Kidney glomerular epithelial cell (primary cell): ENCODE data around the gene LIN7A.

ENCODE experiments used
- DNase-seq: peaks from one replicate; lab custom pipeline; 2025; lab: John Stamatoyannopoulos, UW

The LIN7A gene, protein sequence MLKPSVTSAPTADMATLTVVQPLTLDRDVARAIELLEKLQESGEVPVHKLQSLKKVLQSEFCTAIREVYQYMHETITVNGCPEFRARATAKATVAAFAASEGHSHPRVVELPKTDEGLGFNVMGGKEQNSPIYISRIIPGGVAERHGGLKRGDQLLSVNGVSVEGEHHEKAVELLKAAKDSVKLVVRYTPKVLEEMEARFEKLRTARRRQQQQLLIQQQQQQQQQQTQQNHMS

DNA sequence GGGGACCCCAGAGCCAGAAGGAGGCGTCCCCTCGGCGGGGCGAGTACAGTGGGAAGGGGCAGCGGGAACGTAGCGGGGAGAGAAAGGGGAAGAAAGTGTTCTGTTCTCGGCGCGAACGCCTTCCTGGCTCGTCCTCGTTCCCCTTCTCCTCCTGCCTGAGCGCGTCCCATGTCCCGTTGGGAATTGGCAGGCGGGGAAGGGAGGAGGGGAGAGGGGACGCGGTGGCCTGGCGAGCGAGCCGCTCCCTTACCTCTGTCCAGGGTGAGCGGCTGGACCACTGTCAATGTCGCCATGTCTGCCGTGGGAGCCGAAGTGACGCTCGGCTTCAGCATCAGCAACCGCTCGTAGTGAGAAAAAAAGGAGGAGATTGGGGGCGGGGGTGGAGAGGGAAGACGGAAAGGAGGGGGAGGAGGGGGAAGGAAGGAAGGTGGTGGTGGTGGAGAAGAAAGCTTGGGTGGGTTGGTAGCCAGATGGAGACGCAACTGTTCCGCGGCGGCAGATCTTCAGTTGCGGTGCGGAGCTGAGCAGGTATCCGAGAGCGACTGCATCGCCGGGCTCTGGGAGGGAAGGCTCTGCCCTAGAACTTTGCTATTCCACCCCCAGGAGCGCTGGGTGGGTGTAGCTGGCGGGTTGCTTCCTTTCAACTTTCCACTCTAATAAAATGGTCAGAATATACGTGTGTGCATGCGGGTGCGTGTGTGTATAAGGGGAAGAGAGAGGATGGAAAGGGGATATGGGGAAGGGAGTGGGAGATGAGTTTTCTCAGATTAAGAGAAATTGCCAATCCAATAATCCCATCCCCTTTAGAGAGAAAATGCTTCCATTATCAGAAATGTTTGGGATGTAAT lies at the start of gene LIN7A:
Gene LIN7A, minus strand, starts transcription at position 544 of the 848 bp plus-strand sequence. Its CDS starts 212 bp downstream, at position 332.
- DNase-seq = no peak

DNA sequence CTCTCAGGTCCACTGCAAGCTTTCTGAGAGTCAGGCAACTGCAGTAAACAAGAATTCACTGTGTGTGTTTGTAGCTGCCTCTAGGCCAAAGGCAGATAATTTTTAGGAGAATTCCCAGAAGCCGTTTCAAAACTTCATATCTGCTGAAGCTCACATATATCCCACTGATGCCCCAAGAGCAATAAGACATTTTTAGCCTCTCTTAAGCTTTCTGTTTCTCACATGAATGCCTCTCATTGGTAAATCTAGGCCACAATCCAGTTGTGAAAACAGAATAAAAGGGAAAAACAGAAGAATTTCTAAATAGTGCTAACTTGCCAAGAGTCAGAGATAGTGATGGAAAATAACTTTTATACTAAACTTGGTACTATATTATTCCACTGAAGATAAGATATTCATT lies 48.5 kb upstream of the LIN7A start:
- no peak for DNase-seq

DNA sequence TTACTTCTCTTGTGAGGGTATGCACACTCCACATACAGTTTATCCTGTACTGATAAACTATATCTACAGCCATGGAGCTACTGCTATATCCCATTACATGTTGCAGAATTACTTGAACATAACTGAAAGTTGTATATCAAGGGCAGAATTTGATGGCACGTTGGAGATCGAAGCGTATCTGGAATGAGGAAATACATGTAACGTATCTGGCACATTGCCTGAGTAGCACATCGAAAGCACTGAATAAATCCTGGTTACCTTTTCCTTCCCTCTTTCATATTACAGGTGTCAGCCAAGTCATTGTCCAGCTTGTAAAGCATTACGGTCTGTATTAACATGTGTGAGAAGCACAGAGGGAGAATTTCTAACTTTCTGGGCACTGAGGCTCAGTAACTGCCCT lies 42.1 kb upstream of the LIN7A start:
- no peak for DNase-seq

DNA sequence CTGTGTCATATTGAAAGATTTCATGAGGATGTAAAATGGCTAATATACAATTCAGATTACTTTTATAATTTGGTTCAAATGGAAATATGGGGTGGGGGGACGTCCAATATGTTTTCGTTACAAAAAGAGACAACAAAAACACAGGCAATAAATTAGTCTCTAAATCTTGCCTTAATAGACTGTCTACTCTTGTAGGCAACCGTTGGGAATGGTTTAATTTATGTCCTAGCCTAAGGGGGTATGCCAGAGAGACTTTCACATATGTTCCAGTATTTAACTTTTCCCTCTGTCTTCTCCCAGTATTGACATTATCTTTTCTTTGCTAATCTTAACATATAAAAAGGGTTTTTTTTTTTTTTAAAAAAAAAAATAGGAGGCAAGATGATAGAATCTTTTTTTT lies 41.5 kb upstream of the LIN7A start:
- no peak for DNase-seq

DNA sequence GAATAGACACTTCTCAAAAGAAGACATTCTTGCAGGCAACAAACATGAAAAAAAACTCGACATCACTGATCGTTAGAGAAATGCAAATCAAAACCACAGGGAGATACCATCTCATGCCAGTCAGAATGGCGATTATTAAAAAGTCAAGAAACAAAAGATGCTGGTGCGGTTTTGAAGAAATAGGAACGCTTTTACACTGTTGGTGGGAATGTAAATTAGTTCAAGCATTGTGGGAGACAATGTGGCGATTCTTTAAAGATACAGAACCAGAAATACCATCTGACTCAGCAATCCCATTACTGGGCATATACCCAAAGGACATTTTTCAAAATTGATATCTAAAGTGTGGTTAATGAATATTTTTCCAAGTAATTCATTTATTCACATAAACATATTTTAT lies 39.6 kb upstream of the LIN7A start:
- no peak for DNase-seq

DNA sequence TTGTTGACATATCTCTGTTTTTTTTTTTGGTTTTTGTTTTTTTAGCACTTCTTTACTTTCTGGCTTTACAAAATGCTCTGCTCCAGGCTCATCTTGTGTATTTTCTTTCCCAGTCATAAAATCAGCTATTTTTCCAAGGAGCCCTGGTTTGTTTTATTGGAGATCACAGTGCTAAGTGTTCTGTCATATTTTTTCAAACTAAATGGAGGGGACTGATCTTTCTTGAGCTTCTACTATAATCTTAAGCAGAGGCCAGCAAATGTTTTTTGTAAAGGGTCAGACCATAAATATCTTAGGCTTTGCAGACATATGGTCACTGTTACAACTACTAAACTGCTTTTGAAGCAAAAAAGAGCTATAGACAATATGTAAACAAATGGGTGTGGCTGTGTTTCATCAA lies 30.6 kb upstream of the LIN7A start:
- no peak for DNase-seq

DNA sequence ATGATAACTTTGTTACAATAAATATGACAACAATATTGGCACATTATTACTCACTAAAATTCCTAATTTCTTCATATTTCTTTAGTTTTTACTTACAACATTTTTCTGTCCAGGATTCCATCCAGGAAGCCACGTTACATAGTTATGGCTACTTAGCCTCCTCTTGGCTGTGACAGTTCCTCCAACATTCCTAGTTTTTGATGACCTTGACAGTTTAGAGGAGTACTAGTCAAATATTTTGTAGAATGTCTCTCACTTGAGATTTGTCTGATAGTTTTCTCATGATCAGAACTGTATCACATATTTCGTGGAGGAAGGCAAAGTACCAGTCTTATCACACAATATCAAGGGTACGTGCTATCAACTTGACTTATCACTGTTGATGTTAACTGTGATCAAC lies 29.8 kb upstream of the LIN7A start:
- no peak for DNase-seq

DNA sequence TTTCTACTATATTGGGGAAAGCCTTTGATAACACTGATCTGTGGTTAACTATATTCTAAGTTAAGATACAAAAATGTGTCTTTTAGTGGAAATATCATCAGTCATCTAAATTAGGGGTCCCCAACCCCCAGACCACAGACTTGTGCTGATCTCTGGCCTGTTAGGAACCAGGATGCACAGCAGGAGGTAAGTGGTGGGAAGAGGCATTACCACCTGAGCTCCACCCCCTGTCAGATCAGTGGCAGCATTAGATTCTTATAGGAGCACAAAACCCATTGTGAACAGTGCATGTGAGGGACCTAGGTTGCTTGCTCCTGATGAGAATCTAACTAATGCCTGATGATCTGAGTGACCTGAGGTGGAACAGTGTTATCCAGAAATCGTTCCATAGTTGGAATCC lies 28.3 kb upstream of the LIN7A start:
- DNase-seq = no peak

DNA sequence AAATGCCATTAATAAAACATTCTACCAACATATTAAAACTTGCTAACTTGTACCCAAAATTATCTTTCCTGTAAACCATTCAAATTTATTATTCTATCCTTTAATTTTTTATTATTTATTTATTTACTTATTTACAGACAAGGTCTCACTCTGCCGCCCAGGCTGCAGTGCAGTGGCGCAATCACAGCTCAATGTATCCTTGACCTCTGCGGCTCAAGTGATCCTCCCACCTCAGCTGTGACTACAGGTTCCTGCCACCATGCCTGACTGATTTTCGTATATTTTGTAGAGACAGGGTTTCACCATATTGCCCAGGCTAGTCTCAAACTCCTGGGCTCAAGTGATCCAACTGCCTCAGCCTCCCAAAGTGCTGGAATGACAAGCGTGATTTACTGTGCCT lies 20.4 kb upstream of the LIN7A start:
- no peak for DNase-seq

DNA sequence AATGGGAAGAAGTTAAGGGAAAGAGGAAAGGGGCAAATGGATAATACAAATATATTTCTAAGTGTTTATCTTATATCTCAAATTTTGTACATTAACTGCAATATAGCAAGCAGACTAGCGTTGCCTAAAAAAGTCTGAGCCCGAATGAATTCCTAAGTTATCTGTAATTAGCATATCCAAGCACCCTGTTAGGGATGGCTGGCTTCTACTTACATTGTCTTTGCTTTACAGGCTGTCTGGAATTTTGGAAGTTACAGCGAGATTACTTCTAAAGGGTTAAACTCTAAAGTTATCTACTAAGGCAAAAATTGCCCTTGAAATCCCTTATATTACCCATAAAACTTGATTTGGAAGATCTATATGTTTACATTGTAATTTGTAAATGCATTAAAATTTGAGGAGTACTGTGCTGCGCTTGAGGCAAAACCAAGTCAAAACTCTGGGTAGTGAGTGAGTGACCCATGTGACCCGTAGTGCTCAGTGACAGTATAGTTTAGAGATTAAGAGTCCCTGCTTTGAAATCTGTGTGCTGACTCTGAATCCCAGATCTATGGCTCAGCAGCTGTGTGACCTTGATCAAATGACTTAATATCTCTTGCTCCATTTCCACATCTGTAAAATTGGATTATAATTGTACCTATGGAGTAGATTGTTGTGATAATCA lies 17.3 kb upstream of the LIN7A start:
- DNase-seq = no peak

DNA sequence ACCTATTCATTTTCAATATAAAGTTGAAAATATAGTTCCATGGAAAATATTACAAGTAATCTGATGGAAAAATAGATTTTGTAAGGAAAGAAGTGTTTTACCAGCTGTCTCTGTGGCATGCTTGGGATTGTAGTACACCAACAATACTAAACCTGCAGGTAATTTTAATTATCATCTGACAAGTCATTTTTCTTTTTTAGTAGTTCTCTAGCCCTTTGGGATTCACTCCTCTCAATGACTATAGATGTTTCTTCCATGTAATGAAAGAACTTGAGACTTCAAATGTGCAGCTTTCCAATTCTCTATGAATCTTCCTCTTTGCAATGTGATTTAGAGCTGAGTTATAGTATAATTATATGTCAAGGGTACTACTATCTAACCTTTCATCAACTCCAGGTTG lies 14.7 kb upstream of the LIN7A start:
- no peak for DNase-seq

DNA sequence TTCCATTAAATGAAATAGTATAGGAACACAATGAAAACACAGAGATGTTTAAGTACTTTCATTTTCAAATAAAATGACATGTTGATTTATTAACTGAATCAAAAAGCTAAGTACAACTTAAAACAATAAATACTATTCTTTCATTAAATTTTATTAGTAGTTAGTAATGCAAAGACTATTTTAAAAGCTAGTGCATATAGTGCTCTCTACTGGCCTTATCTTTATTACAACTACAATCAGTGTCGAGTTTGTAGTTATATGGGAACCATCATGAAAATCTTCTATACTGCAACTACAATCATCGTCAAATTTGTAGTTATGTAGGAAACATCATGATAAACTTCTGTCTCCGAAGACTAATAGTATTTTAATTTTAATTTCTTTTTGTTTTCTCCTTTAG lies 8.9 kb upstream of the LIN7A start:
- DNase-seq = no peak

DNA sequence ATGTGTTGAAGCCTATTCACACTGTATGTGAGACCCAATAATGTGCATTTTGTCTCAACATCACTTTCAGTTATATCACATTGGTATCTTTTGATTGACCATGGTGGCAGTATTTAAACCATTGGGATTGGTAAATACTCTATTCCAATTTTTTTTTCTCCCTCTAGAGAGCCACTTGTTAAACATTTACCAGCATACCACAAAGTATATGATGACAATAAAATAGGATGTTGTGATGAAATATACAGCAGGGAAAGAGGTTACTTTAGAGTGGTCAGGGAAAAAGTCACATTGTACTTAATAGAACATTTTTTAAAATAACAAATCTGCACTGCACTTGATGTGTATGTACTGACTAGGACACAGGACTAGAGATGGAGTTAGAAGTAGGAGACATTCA lies 5.6 kb upstream of the LIN7A start:
- DNase-seq = no peak

DNA sequence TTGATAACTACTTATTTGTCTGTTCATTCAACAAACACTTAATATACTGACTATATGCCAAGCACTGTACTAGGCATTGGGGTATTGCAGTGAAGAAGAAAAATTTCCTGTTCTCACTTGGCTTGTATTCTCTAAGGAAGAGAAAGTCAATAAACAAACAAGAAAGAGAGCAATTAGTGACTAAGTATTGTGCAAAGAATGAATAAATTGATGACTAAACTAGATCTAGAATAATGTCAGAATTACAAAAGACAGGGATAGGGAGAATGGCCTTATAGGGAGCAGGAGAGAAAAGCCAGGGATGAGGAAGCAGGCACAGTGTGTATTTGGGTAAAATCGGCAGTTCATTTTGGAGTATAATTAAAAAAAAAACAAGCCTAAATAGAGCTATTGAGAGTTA lies 4.2 kb upstream of the LIN7A start:
- no peak for DNase-seq

DNA sequence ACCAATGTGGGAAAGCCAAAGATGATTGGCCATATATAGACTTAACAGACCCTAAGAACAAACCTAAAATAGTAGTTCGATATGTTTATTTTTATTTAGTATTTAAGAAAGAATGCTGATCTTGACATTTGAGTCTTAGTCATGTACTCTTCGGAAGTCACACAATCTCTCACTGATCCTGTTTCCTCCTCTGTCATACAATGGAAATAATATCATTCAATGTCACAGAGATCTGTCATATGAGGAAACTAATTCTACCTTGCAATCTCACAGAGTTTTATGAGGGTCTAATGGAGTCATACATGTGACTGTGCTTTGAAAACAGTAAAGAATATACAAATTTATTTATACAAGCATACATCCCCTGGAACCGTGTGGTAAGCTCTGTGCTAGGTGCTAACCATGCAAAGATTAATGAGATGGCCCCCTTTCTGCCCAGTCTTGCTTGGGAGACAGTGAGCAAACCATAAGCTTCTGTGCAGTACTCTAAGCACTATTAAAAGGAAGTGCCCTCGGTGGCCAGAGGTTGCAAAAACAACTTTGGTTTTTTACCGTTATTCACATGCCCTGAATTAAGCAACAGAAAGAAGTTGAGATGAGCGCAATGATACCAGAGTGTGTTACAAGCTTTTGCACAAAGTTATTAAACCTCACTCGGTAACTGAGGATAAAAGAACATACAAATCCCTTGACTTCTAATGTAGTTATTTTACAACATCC lies 1.7 kb upstream of the LIN7A start:
- DNase-seq = no peak

DNA sequence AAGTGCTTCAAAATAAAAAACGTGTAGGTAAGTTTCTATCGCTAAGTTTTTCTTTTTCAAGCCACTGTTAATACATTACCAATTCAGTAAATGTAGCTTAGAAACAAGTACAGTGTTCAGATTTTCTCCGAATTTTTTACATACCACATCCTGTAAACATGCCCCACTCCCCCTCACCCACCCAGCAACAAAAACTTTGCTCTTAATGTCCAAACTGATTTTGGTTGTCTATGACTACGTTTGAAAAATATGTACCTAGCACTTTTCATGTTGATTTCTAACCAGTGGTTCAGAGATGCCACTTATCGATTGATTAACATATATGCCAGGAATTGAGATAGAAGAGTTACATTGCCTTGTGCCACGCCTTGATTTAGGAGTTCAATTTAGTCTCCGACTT lies 663 bp upstream of the LIN7A start:
- no peak for DNase-seq

DNA sequence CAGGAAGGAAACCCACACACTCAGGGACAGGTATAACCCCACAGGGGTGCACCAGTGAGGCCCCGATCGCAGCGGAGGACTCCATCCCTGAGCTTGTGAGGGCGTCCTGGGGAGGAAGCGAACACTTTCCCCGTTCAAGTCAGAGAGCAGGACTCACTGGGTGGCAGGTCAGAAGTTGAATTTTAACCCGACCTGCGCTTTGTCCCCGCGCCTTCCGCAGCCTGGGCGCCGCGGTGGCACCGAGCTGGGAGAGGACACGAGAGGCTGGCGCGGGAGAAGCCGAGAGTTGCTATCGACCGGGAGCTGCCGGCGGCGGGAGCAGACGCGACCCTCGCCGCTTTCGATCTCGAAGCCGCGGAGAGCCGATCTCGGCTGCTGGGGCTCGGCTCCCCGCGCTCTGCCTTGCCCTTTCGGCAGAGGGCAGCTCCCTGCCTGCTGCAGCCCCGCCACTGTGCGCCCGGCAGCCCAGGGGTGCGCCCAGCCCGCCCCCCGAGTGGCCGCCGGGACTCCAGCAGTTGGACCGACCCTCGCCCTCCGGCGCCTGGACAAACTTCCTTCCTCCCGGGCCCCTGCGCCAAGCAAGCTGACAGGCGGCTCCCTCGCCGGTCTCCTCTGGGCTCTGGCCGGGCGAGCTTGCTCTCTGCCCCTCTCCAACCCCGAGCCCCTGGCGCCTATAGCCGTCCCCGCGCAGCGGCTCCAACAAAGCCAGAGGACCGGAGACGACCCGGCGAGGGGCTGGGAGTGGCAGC lies 918 bp downstream of the LIN7A start:
- DNase-seq = peak; percentile 31

DNA sequence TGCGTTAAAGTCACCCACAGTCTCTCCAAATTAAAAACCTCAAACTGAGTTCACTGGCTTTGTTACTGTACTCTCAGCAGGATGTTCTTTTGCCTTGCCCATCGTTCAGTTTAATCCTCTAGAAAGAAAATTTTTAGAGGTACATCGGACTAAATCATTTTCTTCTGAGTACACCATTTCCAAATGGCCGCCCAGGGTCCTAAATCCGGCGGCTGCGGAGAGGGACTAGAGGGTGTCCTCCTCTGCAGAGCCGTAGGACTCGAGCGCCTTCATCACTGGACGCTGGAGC lies 1.4 kb downstream of the LIN7A start:
- no peak for DNase-seq

DNA sequence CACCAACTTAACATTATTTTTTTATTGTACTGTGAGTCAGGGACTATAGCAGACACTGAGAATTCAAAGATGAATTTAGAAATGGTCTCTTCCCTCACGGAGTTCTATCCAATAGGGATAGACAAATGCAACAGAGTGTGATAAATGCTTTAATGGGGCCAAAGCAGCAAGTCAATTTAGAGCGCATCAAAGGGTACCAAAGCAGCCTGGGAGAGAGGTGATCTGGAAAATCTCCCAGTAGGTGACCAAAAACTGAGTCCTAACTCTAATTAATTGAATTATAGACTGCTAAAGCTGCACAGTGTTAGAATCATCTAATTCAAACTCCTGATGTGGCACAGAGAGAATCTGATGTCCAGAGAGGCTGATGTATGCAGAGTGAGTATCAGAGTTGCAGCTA lies 2.6 kb downstream of the LIN7A start:
- DNase-seq = no peak

DNA sequence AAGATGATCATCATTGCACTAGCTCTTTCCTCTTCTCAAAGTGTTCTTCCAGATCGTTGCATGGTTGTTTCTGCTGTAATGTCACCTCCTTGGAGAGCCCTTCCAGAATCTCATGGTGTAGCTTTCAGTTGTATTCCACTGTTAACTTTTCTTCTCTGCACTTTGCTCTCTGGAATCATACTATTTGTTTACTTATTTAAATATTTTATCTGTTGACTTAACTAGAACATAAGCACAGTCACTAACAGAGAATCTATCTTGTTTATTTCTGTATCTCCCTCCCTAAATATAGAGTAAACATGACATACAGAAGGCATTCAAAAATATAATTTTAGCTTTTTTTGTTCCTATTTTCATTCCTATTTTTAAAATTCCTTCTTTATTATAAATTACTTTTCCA lies 11.8 kb downstream of the LIN7A start:
- DNase-seq = no peak

DNA sequence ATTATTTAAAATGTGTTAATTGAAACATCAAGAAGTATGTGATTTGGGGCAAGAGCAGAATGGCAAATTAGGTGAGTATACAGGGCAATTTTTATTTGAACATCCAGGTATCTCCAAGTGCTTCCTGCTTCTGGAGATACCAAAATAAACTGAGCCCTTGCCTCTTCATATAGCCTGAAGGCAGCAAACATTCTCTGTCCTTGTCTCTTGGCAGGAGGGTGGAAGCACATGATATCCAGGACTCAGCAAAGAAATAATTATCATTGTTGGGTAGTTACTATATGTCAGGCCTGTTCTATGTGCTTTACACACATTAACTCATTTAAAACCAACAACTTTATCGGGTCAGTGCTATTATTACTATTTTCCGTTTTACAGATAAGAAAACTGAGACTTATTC lies 12.5 kb downstream of the LIN7A start:
- DNase-seq = no peak

DNA sequence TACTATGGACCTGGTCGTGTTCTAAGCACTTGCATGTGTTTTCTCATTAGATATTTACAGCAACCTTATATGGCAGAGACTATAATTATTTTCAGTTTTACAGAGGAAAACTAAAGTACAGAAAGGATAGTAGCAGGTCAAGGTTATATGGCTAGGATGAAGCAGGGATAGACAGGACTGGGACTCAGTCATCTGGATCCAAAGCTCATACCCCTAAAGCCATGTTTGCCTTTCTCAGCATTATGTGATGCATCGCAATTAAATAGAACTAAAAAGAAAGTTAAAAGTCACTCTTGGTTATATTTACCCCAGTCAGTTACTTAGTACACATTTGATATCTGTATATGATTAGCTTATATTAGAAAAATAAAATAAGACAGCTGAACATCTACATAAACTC lies 13.3 kb downstream of the LIN7A start:
- DNase-seq = no peak
